IPS-18a (cell line): ENCODE measurements around the gene WNT7A.
"Not testable (repeated sequence)": the region's sequence is repeated elsewhere in the genome, so short reads cannot be mapped to it uniquely, and the experiment has no call there.

Experiments used
- H3K27ac ChIP-seq: one replicate; pipeline ENCODE4 v1.5.1; 2013; ENCODE audit warnings: low read length
- H3K27me3 ChIP-seq: one replicate; pipeline ENCODE4 v1.6.1; 2013; ENCODE audit warnings: mild to moderate bottlenecking, low read length; ENCODE audit not compliant: control insufficient read depth, insufficient read depth
- H3K36me3 ChIP-seq: one replicate; pipeline ENCODE4 v1.6.1; 2013; ENCODE audit warnings: low read depth, low read length; ENCODE audit not compliant: control insufficient read depth
- H3K4me1 ChIP-seq: one replicate; pipeline ENCODE4 v1.6.1; 2013; ENCODE audit warnings: low read depth, low read length; ENCODE audit not compliant: control insufficient read depth
- H3K4me3 ChIP-seq: one replicate; pipeline ENCODE4 v1.5.1; 2013; ENCODE audit warnings: low read length
- H3K9ac ChIP-seq: one replicate; pipeline ENCODE4 v1.6.1; 2013; ENCODE audit warnings: mild to moderate bottlenecking, low read length, moderate library complexity
- H3K9me3 ChIP-seq: one replicate; pipeline ENCODE4 v1.6.1; 2013; ENCODE audit warnings: low read depth, low read length; ENCODE audit not compliant: control insufficient read depth

The WNT7A gene

DNA sequence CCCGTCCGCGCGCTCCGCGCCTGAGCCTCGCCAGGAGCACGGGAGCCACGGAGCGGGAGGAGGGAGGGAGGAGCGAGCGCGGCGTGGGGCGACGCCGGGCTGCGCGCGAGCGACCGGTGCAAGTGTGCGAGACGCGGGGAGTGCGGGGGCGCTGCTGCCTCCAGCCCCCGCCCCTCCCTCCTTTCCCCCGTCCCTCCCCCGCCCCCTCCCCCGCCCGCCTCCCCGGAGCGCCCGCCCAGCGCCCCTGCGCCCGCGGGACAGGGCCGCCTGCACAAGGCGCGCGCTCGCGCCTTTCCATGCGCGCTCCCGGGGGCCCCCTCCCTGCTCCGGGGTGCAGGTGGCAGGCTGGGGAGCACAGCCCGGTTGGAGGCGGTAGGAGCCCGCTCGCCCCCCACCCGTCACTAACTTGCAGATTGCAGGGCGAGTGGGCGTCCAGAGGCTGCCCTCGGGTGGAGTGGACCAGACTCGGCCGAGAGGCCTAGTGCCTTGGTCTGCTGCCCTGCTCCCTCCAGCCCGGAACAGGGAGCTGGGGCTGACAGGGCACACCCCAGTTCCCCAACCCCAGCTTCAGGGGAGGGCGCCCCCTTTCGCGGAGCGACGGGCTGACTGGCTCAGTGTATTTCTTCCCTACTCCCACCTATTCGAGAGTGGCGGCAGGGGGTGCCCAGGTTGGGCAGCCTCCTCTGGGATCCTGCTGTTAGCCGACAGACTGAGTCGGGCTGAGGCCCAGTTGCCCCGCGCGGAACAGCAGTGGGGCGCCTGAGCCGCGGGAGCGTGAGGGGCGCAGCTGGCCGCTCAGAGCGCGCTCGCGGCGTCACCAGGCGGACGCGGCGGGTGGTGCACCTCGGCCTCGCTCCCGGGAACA lies at the start of gene WNT7A:
Gene WNT7A, minus strand, starts transcription at position 126 of the 865 bp plus-strand sequence. CDS start 255 bp downstream, outside the sequence.
- H3K4me3 ChIP-seq = peak within 1 kb of the TSS; percentile 59
- peaks cover 83% of the 10 kb centered on the region for H3K27me3 ChIP-seq
- H3K36me3 ChIP-seq = no peaks in the 10 kb centered on the region
- no peak within 1 kb of the TSS for H3K27ac ChIP-seq
- no peaks in the 10 kb centered on the region for H3K9me3 ChIP-seq
- no peak within 1 kb of the TSS for H3K9ac ChIP-seq
- no peaks in the 10 kb centered on the region for H3K4me1 ChIP-seq

DNA sequence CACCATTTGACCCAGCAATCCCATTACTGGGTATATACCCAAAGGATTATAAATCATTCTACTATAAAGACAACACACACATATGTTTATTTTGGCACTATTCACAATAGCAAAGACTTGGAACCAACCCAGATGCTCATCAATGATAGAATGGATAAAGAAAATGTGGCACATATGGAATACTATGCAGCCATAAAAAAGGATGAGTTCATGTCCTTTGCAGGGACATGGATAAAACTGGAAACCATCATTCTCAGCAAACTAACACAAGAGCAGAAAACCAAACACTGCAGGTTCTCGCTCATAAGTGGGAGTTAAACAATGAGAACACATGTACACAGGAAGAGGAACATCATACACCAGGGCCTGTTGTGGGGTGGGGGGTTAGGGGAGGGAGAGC lies 48.9 kb upstream of the WNT7A start:
- not testable (repeated sequence) for H3K4me1 ChIP-seq, H3K9ac ChIP-seq, H3K27ac ChIP-seq, H3K27me3 ChIP-seq, H3K9me3 ChIP-seq, H3K4me3 ChIP-seq, H3K36me3 ChIP-seq

DNA sequence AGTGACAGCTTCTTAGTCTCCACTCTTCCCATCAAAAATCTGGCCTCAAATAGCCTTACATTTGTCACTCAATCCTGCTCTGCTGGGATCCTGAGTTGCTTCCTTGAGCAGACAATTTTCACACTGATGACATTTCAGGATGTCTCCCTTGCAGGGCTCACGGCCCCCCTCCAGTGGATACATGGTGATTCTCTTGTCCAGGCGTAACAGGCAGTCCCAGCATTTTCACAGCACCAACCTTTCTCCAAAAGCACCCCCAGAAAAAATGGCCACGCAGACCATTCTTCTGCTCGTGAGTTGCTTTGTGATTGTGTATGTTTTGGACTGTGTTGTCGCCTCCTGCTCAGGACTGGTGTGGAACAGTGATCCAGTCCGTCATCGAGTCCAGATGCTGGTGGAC lies 47.4 kb upstream of the WNT7A start:
- H3K36me3 ChIP-seq = no peaks in the 10 kb centered on the region
- no peak overlapping the region for H3K9ac ChIP-seq
- H3K9me3 ChIP-seq = peaks cover 8% of the 10 kb centered on the region
- no peaks in the 10 kb centered on the region for H3K4me1 ChIP-seq
- no peaks in the 10 kb centered on the region for H3K27me3 ChIP-seq
- no peak overlapping the region for H3K4me3 ChIP-seq
- no peak overlapping the region for H3K27ac ChIP-seq

DNA sequence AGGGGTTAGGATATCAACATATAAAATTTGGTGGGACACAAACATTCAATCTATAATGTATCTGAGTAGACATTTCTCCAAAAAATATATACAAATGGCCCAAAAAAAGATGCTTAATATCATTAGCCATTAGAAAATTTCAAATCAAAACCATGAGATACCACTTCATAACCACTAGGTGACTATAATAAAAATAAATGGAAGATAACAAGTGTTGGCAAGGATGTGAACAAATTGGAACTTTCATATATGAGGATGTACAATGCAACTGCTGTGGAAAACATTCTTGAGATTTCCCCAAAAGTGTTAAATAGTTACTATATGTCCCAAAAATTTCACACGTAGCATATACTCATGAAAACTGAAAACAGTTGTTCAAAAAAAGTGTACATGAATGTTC lies 36.5 kb upstream of the WNT7A start:
- Histone ChIP-seq H3K4me3 (no peak overlapping the region), H3K4me1 (no peaks in the 10 kb centered on the region), H3K27me3 (no peaks in the 10 kb centered on the region), H3K36me3 (no peaks in the 10 kb centered on the region), H3K27ac (no peak overlapping the region), H3K9me3 (peaks cover 6% of the 10 kb centered on the region), H3K9ac (no peak overlapping the region)

DNA sequence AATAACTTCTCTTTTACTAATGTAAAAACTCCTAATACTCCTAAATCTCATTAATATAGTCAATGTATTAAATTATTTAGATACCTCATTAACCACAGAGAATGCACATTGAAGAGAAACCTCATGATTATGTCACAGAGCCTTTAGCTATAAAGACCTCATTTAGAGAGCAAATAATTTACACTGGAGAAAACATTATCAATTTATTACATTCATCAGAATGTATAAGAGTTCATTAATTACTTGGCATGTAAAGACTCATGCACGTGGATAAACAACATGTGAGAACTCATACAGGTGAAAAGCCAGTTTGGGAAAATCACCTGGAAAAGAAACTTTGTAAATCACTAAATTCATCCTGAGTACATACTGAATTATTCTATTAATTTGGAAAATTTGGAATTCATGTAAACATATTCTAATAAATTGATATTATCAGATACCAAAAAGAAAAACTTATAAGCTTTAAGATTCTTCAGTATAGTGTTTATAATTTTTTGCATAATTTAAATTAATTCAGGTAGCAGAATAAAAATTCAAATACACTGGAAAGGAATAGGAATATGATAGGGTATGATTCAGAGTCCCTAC lies 22.9 kb upstream of the WNT7A start:
- Histone ChIP-seq H3K27me3 (no peaks in the 10 kb centered on the region), H3K9ac (no peak overlapping the region), H3K27ac (no peak overlapping the region), H3K4me1 (no peaks in the 10 kb centered on the region), H3K9me3 (peaks cover 37% of the 10 kb centered on the region), H3K4me3 (no peak overlapping the region), H3K36me3 (no peaks in the 10 kb centered on the region)

DNA sequence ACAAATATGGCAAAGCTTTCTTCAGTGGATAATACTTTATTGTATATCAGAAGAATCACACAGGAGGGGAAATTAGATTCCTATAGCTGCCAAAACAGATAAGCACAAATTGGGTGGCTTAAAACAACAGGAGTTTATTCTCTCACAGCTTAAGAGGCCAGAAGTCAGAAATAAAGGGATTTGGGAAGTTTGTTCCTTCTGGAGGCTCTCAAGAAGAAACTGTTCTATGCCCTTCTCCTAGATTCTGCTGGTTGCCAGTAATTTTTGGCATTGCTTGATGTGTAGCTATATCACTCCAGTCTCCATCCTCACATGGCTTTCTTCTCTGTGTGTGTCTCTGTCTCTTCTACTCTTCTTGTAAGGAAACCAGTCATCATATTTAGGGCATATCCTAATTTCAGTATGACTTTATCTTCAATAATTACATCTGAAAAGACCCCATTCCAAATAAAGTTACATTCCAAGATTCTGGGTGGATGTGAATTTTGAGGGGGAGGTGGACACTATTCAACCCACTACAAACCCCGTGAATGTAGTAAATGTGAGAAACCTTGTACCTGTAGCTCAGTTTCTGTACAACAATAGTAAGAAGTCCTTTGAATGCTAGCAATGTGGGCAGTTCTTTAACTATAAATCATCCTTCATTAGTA lies 22.2 kb upstream of the WNT7A start:
- Histone ChIP-seq H3K27me3 (no peaks in the 10 kb centered on the region), H3K36me3 (no peaks in the 10 kb centered on the region), H3K9me3 (peaks cover 37% of the 10 kb centered on the region), H3K4me1 (no peaks in the 10 kb centered on the region), H3K4me3 (no peak overlapping the region), H3K9ac (no peak overlapping the region), H3K27ac (no peak overlapping the region)

DNA sequence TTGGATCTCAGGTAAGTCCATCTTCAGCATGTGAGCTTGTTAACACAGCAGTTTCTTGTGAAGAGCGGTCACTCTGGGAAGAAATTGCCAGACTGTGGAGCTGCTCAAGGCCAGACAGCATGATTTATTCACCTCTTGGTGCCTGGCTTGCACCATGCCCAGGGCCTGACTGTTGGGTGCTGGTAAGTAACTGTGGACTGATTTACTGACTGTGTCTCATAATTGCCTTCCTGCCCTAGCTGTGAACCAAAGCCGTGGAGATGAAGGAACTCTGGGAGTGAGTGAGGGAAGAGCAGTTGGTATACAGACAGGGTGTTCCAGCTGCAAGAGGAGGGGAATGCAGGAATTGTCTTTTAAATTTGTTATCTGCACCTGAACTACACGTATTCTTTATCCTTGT lies 18.5 kb upstream of the WNT7A start:
- Histone ChIP-seq H3K4me1 (peaks cover 4% of the 10 kb centered on the region), H3K4me3 (no peak overlapping the region), H3K36me3 (no peaks in the 10 kb centered on the region), H3K9ac (no peak overlapping the region), H3K27me3 (peaks cover 27% of the 10 kb centered on the region), H3K27ac (no peak overlapping the region), H3K9me3 (peaks cover 22% of the 10 kb centered on the region)

DNA sequence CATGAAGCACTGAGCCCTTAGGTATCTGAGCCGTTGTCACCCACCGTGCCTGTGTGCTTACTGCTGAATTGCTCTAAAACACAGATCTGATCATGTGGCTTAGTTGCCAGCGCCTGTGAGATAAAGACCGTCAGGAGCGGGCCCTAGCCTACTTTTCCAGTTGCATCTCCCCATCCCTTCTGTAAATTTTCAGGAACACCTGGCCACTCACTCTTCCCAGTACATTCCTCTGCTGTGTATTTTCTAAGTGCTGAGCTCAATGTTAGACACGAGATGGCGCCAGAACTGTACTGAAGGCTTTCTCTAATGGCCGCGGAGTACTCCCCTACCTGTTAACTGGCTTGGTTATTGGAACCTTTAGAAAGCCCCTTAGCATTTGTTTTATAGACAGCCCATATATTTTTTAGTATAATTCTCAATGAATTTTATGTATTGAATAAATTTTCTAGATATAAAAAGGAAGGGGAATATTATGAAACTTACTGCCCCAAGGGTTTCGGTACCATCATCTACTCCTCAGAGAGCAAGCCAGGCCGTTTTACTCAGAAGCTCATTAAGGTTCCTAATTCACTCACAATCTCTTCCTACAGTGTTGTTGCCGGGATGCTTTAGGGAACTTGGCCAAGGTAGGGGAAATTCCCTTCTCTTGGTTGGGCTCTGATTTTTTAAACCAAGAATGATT lies 16.7 kb upstream of the WNT7A start:
- Histone ChIP-seq H3K27me3 (peaks cover 29% of the 10 kb centered on the region), H3K4me1 (peaks cover 4% of the 10 kb centered on the region), H3K9me3 (peaks cover 7% of the 10 kb centered on the region), H3K27ac (no peak overlapping the region), H3K36me3 (no peaks in the 10 kb centered on the region), H3K4me3 (peak overlapping the region; percentile 66), H3K9ac (no peak overlapping the region)

DNA sequence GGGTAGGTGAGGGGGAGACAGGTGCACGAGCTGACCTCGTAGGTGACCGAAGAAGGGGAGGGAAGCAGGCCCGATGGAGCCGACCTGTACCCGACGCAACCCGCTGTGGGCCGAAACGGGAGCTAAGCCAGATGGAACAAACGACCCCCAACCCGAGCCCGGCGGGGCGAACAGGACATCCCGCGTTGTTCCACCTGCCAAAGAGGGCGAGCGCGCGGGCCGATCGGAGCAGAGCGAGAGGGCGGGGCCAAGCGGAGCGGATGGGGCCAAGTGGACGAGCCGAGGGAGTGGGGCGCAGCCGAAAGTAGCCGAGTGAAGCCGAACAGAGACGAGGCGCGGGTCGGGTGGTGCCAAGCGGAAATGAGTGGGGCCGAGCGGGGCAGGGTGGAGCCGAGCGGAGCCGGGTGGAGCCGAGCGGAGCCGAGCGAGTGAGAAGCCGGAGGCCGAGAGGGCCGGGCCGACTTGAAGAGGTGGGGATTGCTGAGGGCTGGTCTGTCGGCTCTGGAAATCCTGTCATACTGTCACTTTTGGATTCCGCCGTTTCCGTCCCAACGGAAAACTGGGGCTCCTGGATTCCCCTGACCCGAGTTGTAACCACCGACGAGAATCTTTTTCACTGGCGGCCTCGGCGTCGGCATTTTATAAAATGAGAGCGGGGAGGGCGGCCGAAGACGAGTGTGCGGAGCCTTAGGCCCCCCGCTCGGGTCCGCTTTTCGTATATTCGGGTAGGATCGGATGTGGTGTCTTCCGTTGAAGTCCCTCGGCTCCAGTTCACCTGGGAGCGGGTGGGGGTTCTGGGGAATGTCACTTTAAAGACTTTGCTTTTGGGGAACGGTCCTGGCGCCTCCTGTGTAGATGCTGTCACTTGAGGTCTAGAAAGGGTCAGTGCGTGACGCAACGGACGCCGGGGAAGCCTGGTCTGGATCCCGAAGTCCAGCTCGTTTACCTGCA lies 15.6 kb upstream of the WNT7A start:
- peak overlapping the region; percentile 66 for H3K4me3 ChIP-seq
- H3K27me3 ChIP-seq = peaks cover 29% of the 10 kb centered on the region
- H3K27ac ChIP-seq = no peak overlapping the region
- H3K36me3 ChIP-seq = no peaks in the 10 kb centered on the region
- H3K9me3 ChIP-seq = no peaks in the 10 kb centered on the region
- H3K9ac ChIP-seq = peak overlapping the region; percentile 26
- H3K4me1 ChIP-seq = peaks cover 4% of the 10 kb centered on the region

DNA sequence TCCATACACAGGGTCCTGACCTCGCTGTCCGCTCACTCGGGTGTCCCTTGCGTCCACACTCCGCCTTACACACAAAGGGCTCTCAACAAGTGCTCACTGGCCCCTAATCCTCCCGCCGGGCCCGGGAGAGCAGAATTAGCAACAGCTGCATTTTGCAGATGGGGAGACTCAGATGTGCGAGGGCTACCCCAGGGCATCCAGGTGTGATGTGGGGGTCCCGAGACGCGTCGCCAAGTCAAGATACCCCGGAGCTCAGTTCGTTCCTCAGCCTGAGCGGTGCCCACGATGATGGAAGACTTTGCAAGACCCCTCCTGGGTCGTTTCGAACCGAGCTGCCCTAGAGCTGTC lies 14.9 kb upstream of the WNT7A start:
- Histone ChIP-seq H3K27ac (no peak overlapping the region), H3K4me3 (peak overlapping the region; percentile 66), H3K9ac (peak overlapping the region; percentile 26)

More for the DNA sequence above, 14.9 kb upstream of the WNT7A start:
- Histone ChIP-seq H3K9me3 (no peaks in the 10 kb centered on the region), H3K27me3 (peaks cover 29% of the 10 kb centered on the region), H3K4me1 (peaks cover 4% of the 10 kb centered on the region), H3K36me3 (no peaks in the 10 kb centered on the region)
